B cell (primary cell): ENCODE results near the gene RAI1. TPM values are rescaled to one million over a fixed set of nuclear protein-coding genes. Genes with fewer than 3 reads are reported as not detected.
"Not testable (repeated sequence)": the region's sequence is repeated elsewhere in the genome, so short reads cannot be mapped to it uniquely, and the experiment has no call there.

Source experiments
- ATAC-seq: fragments of 200-7000 bp; cut with Tn5 transposase; one replicate; pipeline ENCODE4 v1.10.0; 2021; ENCODE audit warnings: low read depth, mild to moderate bottlenecking, moderate number of reproducible peaks, moderate library complexity
- CTCF ChIA-PET: fragments of 350-600 bp; sonication (Branson Sonifier 250); formaldehyde crosslinking; loops from one replicate; lab custom pipeline; 2021; ENCODE audit warnings: antibody characterized with exemption, inconsistent platforms; lab: Charles Lee
- POLR2A ChIA-PET: fragments of 350-600 bp; sonication (Branson Sonifier 250); formaldehyde crosslinking; loops from one replicate; lab custom pipeline; 2021; ENCODE audit warnings: antibody characterized with exemption; lab: Charles Lee
- DNase-seq: peaks from one replicate; pipeline ENCODE4 v3.0.0; 2013
- H2AFZ ChIP-seq: 2 replicates; pipeline ENCODE4 v1.6.1; 2012; ENCODE audit warnings: mild to moderate bottlenecking, low read depth, low read length; ENCODE audit not compliant: insufficient read depth, poor library complexity, severe bottlenecking
- H3K27ac ChIP-seq, 2 donors: 1 replicate in 1 of 2; 2 replicates in 1 of 2; pipeline ENCODE4 v1.5.1; 2012 to 2013; ENCODE audit warnings: low read length in 2 of 2, mild to moderate bottlenecking in 2 of 2, moderate library complexity in 1 of 2
- H3K27me3 ChIP-seq, 4 experiments: fragments of 200-600 bp in 1 of 4; sonication (generic) in 1 of 4; replicated peaks in 1 of 4; 1 replicate in 2 of 4; 2 replicates in 2 of 4; pipeline versions ENCODE4 v1.6.1 to v1.7.0; 2013 to 2016; ENCODE audit warnings: low read length in 3 of 4, mild to moderate bottlenecking in 2 of 4, mixed read lengths in 1 of 4, moderate library complexity in 1 of 4; ENCODE audit not compliant: insufficient read depth in 4 of 4, control insufficient read depth in 3 of 4; ENCODE audit errors: control extremely low read depth in 1 of 4
- H3K36me3 ChIP-seq, 2 experiments: replicated peaks in 1 of 2; 1 replicate in 1 of 2; 2 replicates in 1 of 2; pipeline versions ENCODE4 v1.6.1 to v1.7.1; 2013; ENCODE audit warnings: low read length in 1 of 2; ENCODE audit not compliant: insufficient read depth in 2 of 2, control insufficient read depth in 1 of 2; ENCODE audit errors: control extremely low read depth in 1 of 2, extremely low read depth in 1 of 2
- H3K4me1 ChIP-seq, 2 donors: fragments of 200-600 bp in 1 of 2; sonication (generic) in 1 of 2; 1 replicate in 1 of 2; 2 replicates in 1 of 2; pipeline versions ENCODE4 v1.5.1 to v1.6.1; 2013 to 2017; ENCODE audit warnings: low read length in 2 of 2; ENCODE audit not compliant: control insufficient read depth in 2 of 2, insufficient read depth in 2 of 2
- H3K4me2 ChIP-seq: replicated peaks from 2 replicates; pipeline ENCODE3; 2012; ENCODE audit warnings: mild to moderate bottlenecking, low read depth, low read length; ENCODE audit not compliant: poor library complexity, severe bottlenecking
- H3K4me3 ChIP-seq, 5 experiments: fragments of 200-600 bp in 1 of 5; sonication (generic) in 1 of 5; 1 replicate in 3 of 5; 2 replicates in 2 of 5; pipeline versions ENCODE4 v1.5.1 to v1.7.0; 2011 to 2016; ENCODE audit warnings: low read length in 4 of 5, mild to moderate bottlenecking in 4 of 5, low read depth in 2 of 5, control low read depth in 1 of 5, moderate library complexity in 1 of 5; ENCODE audit not compliant: insufficient read depth in 1 of 5; ENCODE audit errors: control extremely low read depth in 1 of 5, extremely low read depth in 1 of 5
- H3K79me2 ChIP-seq: fragments of 200-600 bp; sonication (generic); one replicate; pipeline ENCODE4 v1.6.0; 2016; ENCODE audit warnings: low read length; ENCODE audit not compliant: control insufficient read depth, insufficient read depth
- H3K9ac ChIP-seq: fragments of 200-600 bp; sonication (generic); 2 replicates; pipeline ENCODE4 v1.6.1; 2017; ENCODE audit warnings: mild to moderate bottlenecking, low read length, moderate library complexity
- H3K9me3 ChIP-seq, 3 donors: one replicate each; pipeline versions ENCODE4 v1.6.1 to v1.7.1; 2013; ENCODE audit warnings: low read length in 2 of 3; ENCODE audit not compliant: control insufficient read depth in 2 of 3, insufficient read depth in 1 of 3; ENCODE audit errors: control extremely low read depth in 1 of 3
- H4K20me1 ChIP-seq: 2 replicates; pipeline ENCODE4 v1.6.0; 2012; ENCODE audit warnings: mild to moderate bottlenecking, low read length; ENCODE audit not compliant: insufficient read depth, control insufficient read depth, poor library complexity, severe bottlenecking
- H3K27ac Mint-ChIP-seq: one replicate; pipeline ENCODE4 v1.8.0; 2021; ENCODE audit warnings: mixed read lengths
- H3K27me3 Mint-ChIP-seq: one replicate; pipeline ENCODE4 v1.8.0; 2021; ENCODE audit warnings: mixed read lengths
- H3K4me1 Mint-ChIP-seq: one replicate; pipeline ENCODE4 v1.8.0; 2021; ENCODE audit warnings: mixed read lengths
- H3K4me3 Mint-ChIP-seq: one replicate; pipeline ENCODE4 v1.8.0; 2021; ENCODE audit warnings: mixed read lengths
- H3K9me3 Mint-ChIP-seq: one replicate; pipeline ENCODE4 v1.8.0; 2022; ENCODE audit warnings: mixed read lengths; ENCODE audit not compliant: insufficient read depth
- EZH2 ChIP-seq: IDR thresholded peaks from 2 replicates; pipeline ENCODE4 v1.6.1; 2012; ENCODE audit warnings: borderline replicate concordance, low read depth, mild to moderate bottlenecking, moderate library complexity, low read length; ENCODE audit not compliant: insufficient read depth, poor library complexity, severe bottlenecking
- WGBS: methylation state at CpG from one replicate; pipeline ENCODE4 v1.1.5; 2013; ENCODE audit warnings: missing lambda C conversion rate; ENCODE audit not compliant: insufficient coverage; 5-methylcytosine and 5-hydroxymethylcytosine counted together
- intact Hi-C: fragments of 100-400 bp; cut with micrococcal nuclease; formaldehyde crosslinking; loops from one replicate; pipeline ENCODE4 v1.10.0; 2022
- polyA plus RNA-seq: library from polyadenylated mRNA; depleted of rRNA; stranded (reverse); fragments of >200 nt; gene quantifications from 2 replicates; pipeline ENCODE4 v1.2.3, GENCODE V29; 2012
- total RNA-seq, 2 donors: library from RNA; stranded (reverse); fragments of 120-200 nt in 1 of 2; gene quantifications; 1 replicate in 1 of 2; 2 replicates in 1 of 2; pipeline versions ENCODE4 v1.2.3 to v1.2.4, GENCODE V29; 2013 to 2022
- TF ChIP-seq, protein P1 (sequence below): fragments of 200-600 bp; IDR thresholded peaks from one replicate; pipeline ENCODE4 v1.8.0; 2022; ENCODE audit warnings: antibody characterized with exemption, mild to moderate bottlenecking

Gene RAI1
- total and polyA plus RNA-seq, 2 donors (not counting 1 experiment from before 2014, with no cell fraction given): 4.7 to 34.0 TPM

DNA sequence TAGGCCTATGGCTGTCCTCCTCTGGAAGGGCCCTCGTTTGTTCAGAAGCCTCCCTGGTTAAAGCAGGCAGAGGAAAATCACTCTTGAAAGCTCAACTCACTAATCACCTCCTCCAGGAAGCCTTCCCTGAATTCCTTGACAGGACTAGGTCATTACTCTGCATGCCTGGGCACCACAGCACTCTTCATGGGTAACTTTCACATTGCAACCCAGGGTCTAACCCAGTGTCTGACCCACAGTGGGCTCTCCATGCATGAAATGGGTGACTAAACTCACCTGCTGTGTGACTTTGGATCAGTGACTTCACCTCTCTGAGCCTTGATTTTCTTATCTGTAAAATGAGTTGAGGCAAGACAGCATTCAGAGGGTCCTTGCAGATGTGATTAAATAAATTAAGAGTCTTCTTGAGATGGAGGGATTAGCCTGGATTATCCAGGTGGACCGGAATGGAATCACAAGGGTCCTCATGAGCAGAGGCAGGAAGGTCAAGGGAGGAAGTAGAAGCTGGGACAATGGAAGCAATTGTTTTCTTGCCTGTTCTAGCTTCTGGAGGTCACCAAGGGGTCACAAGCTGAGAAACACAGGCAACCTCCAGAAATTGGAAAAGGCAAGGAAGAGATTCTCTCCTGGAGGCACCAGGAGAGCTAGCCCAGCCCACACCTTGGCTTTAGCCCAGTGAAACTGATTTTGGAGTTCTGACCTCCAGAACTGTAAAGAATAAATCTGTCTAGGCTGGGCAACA, 3.8 kb upstream of the RAI1 start:
- H3K27me3 ChIP-seq: peaks cover 0 to 3% (median 0%) of the 10 kb centered on the region in 4 experiments
- intact Hi-C loops: no loop called here
- H3K4me1 ChIP-seq: peaks cover 3 to 20% of the 10 kb centered on the region in 2 donors
- TF ChIP-seq EZH2: no peak
- TF ChIP-seq, protein P1, sequence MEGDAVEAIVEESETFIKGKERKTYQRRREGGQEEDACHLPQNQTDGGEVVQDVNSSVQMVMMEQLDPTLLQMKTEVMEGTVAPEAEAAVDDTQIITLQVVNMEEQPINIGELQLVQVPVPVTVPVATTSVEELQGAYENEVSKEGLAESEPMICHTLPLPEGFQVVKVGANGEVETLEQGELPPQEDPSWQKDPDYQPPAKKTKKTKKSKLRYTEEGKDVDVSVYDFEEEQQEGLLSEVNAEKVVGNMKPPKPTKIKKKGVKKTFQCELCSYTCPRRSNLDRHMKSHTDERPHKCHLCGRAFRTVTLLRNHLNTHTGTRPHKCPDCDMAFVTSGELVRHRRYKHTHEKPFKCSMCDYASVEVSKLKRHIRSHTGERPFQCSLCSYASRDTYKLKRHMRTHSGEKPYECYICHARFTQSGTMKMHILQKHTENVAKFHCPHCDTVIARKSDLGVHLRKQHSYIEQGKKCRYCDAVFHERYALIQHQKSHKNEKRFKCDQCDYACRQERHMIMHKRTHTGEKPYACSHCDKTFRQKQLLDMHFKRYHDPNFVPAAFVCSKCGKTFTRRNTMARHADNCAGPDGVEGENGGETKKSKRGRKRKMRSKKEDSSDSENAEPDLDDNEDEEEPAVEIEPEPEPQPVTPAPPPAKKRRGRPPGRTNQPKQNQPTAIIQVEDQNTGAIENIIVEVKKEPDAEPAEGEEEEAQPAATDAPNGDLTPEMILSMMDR: no peak
- H2AFZ ChIP-seq: no peak overlapping the region
- H3K9me3 Mint-ChIP-seq: no peaks in the 10 kb centered on the region
- no peak for ATAC-seq
- WGBS: 62% methylated on average over 2 of the region's 2 CpGs
- no peak overlapping the region for H3K9ac ChIP-seq
- no peak overlapping the region for H3K4me3 Mint-ChIP-seq
- no peak overlapping the region for H3K27ac ChIP-seq
- no peaks in the 10 kb centered on the region for H3K79me2 ChIP-seq
- H3K27me3 Mint-ChIP-seq: peaks cover 5% of the 10 kb centered on the region
- H3K4me3 ChIP-seq: no peak overlapping the region
- H3K27ac Mint-ChIP-seq: no peak overlapping the region
- no peaks in the 10 kb centered on the region for H3K36me3 ChIP-seq
- H3K4me2 ChIP-seq: no peak overlapping the region
- no peak for DNase-seq
- H3K4me1 Mint-ChIP-seq: peaks cover 24% of the 10 kb centered on the region
- no peaks in the 10 kb centered on the region for H3K9me3 ChIP-seq
- ChIA-PET POLR2A (no interaction called here), CTCF (interaction anchor here (1.0 to 6.5 kb wide), 3 partner anchors 37 to 185 kb away, joined by 3 to 90 read pairs (median 50); no protein-coding TSS in a partner anchor)
- H4K20me1 ChIP-seq: no peaks in the 10 kb centered on the region

DNA sequence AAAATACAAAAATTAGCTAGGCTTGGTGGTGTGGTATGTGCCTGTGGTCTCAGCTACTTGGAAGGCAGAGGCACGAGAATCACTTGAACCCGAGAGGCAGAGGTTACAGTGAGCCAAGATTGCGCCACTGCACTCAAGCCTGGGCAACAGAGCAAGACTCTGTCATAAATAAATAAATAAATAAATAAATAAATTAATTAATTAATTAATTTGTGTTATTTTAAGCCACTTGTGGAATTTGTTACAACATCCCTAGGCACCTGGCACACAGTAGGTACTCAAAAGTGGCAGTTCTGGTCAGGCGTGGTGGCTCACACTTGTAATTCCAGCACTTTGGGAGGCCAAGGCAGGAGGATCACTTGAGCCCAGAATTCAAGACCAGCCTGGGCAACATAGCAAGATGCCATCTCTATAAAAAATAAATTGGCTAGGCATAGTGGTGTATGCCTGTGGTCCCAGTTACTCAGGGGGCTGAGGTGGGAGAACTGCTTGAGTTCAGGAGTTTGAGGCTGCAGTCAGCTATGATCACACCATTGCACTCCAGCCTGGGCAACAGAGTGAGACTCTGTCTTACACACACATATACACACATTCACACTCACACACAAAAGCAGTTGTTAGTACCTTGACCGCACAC, 3.1 kb upstream of the RAI1 start:
- not testable (repeated sequence) for ATAC-seq, H3K27me3 Mint-ChIP-seq, H3K9me3 Mint-ChIP-seq

More for the DNA sequence above, 3.1 kb upstream of the RAI1 start:
- H3K79me2 ChIP-seq, H3K27ac ChIP-seq, H2AFZ ChIP-seq, H3K4me3 ChIP-seq, DNase-seq, H3K9me3 ChIP-seq, H4K20me1 ChIP-seq, H3K4me3 Mint-ChIP-seq, H3K27me3 ChIP-seq, intact Hi-C loops, H3K4me2 ChIP-seq, H3K36me3 ChIP-seq, POLR2A ChIA-PET, H3K9ac ChIP-seq: not testable (repeated sequence)
- H3K27ac Mint-ChIP-seq: peak overlapping the region; percentile 4
- CTCF ChIA-PET: interaction anchor here (6.1 to 6.5 kb wide), 3 partner anchors 134 to 241 kb away, joined by 38 to 90 read pairs (median 50); no protein-coding TSS in a partner anchor
- peaks cover 2 to 17% of the 10 kb centered on the region in 2 donors for H3K4me1 ChIP-seq
- peaks cover 20% of the 10 kb centered on the region for H3K4me1 Mint-ChIP-seq
- 94% methylated on average over 2 of the region's 5 CpGs for WGBS
